Mammary epithelial cell (primary cell): ENCODE results near the gene SCAANT1.

ENCODE experiments used
- CTCF ChIP-seq, 2 donors: IDR thresholded peaks in 1 of 2; conservative IDR thresholded peaks in 1 of 2; 2 replicates each; pipeline ENCODE4 v1.5.1; 2011 to 2012; ENCODE audit warnings: inconsistent platforms in 2 of 2, low read length in 2 of 2, mild to moderate bottlenecking in 2 of 2, control low read depth in 1 of 2, low read depth in 1 of 2; ENCODE audit not compliant: insufficient read depth in 1 of 2; ENCODE audit errors: extremely low read depth in 1 of 2
- EZH2 ChIP-seq: IDR thresholded peaks from 2 replicates; pipeline ENCODE4 v1.6.1; 2012; ENCODE audit warnings: low read length, inconsistent platforms, borderline replicate concordance

GRCh38 chr3:63863150-63864007 lies 48.8 kb downstream of the SCAANT1 start, which contains the start of the genes ATXN7 and THOC7:
- TF ChIP-seq CTCF (conservative IDR thresholded peaks at IDR 0.05 in 1 of 2, IDR thresholded peaks at IDR 0.05 in 1 of 2; ENCODE audit: extremely low read depth in 1 of 2, insufficient read depth in 1 of 2, low read depth in 1 of 2, low read length in 2 of 2) (no peak), EZH2 (no peak)
